Ishikawa (cell line): Measurements from ENCODE around the gene CBX2.

ENCODE experiments used
- TAF1 ChIP-seq: IDR thresholded peaks from 2 replicates; pipeline ENCODE4 v1.6.1; 2012; ENCODE audit warnings: low read depth, mild to moderate bottlenecking
- TF ChIP-seq, protein P1 (sequence below): IDR thresholded peaks from 2 replicates; pipeline ENCODE4 v1.6.1; 2012

DNA sequence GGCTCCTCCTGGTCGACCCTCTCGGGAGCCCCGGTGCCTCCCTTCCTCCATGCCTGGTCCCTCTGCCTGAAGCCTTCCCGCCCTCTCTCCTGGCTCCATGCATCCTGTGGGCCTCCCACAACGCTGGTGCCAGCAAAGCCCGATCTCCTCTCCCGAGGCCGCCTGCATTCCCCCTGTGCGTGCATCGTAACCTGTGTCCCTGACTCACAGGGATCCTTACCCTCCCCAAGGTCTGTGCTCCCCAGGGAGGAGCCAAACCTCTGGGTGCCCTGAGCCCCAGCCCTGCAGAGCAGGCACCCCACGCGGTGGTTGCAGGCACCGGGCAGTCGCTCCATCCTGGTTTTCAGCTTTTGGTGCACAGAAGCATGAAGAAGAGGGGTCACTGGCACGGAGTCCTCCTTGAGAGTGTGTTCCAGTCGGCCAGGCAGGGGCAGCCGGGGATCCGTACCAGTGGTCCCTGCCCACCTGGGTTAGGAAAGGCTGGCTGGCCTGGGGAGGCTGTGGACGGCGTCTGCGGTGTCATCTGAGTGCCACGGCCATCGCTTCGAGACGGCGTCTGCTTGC is 49.0 kb upstream of the CBX2 start:
- TF ChIP-seq TAF1 = no peak
- TF ChIP-seq, protein P1, sequence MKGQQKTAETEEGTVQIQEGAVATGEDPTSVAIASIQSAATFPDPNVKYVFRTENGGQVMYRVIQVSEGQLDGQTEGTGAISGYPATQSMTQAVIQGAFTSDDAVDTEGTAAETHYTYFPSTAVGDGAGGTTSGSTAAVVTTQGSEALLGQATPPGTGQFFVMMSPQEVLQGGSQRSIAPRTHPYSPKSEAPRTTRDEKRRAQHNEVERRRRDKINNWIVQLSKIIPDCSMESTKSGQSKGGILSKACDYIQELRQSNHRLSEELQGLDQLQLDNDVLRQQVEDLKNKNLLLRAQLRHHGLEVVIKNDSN = no peak
